ENCODE data around the gene PTPRD.

PTPRD gene

GRCh38 chr9:8877753-8878494, 1734.9 kb downstream of the PTPRD start:
- DNase-seq = no peak

GRCh38 chr9:8876303-8876702, 1736.5 kb downstream of the PTPRD start:
- DNase-seq = no peak

DNA sequence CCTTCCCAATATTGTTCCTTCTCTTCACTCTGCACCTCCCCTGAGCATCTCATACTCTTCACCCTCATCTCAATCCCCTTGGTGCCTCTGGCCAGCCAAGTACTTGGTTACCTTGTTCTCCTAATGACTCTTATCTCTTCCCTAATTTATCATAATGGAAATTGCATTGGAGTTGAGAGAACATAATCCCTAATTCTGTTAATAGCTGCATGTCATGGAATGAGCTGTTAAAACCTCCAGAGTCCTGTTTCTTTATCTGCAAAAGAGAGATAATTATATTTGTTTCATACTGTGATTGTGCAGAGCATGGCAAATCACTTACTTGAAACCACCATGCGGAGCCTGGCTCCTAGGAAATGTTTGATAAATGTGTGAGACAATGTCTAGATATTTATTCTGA, 1738.3 kb downstream of the PTPRD start:
- no peak for DNase-seq

DNA sequence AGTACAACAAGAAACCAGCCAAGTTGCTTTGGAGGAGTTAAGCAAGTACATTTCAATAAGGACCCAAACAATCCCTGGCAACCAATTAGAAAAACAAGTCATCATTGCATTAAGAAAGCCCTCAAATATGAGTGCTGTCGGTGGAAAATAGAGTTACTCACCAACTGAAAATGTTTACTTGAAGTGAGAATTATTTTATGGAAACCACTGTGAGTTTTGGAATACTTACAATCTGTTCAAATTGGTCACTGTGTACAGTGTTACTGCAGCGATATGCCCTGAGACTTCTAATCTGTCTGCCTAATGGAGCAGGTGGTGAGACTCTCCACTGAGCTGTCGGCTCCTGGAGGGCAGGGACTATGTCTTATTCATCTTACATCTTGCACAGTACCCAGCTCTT, 1740.0 kb downstream of the PTPRD start:
- no peak for DNase-seq

GRCh38 chr9:8871796-8872445, 1740.9 kb downstream of the PTPRD start:
- DNase-seq = no peak

GRCh38 chr9:8871396-8871795, 1741.4 kb downstream of the PTPRD start:
- no peak for DNase-seq

DNA sequence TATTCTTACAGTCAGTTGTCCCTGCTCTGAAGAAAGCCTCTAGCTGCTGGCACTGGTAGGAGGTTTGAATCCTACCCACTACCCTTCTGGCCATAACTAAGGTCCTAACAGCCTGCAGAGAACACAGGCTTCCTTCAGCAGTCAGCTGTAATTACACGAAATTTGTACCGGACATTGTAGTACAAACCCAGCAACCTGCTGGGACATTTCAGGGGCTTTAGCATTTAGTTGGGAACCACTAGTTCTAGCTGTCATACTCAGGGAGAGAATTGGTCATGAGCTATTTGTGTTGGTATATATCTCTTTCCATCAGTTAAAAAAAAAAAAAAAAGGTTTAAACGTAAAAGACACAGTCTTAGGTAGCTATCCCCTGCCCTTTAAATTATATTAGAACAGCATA, 1743.0 kb downstream of the PTPRD start:
- DNase-seq = no peak

GRCh38 chr9:8868632-8869031, 1744.2 kb downstream of the PTPRD start:
- no peak for DNase-seq

GRCh38 chr9:8867148-8867547, 1745.7 kb downstream of the PTPRD start:
- no peak for DNase-seq

- no peak for DNase-seq
Observed at GRCh38 chr9:8864545-8864896, 1748.3 kb downstream of the PTPRD start.

- DNase-seq = no peak
Observed at GRCh38 chr9:8863886-8864544, 1748.8 kb downstream of the PTPRD start.

DNA sequence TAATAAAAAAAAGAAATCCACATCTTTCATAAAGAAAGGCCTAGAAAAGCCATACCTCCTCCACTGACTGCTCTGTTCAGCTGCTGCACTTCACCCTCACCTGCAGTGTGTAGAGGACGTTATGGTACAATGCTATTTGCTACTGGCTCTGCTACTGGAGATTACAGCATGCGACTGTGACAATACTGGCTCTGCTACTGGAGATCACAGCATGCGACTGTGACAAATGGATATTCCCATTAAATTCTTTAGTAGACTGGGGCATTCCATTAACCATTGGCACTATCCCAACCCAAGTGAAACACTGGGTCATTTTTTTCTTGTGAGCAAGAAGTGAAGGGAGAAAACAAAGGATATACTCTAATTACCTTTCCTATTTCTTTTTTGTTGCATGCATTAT, 1749.7 kb downstream of the PTPRD start:
- no peak for DNase-seq

GRCh38 chr9:8860925-8861324, 1751.9 kb downstream of the PTPRD start:
- no peak for DNase-seq

DNA sequence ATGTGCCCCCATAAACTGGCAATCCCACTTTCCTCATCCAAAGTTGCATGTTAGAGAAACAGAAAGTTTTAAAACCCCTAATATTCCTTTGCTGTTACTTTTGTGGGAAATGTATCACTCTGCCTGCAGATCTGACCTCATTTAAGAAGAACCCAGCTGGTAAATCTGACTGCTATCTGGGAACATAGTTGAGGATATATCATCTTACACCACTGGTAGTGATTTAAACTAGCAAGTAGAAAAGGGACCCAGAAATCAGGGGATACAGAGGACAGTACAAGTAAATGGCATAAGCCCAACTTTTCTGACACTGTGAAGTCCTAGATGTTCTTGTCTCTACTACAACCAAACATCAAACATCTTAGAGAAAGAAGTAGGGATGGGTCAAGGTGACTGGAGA, 1752.7 kb downstream of the PTPRD start:
- no peak for DNase-seq

DNA sequence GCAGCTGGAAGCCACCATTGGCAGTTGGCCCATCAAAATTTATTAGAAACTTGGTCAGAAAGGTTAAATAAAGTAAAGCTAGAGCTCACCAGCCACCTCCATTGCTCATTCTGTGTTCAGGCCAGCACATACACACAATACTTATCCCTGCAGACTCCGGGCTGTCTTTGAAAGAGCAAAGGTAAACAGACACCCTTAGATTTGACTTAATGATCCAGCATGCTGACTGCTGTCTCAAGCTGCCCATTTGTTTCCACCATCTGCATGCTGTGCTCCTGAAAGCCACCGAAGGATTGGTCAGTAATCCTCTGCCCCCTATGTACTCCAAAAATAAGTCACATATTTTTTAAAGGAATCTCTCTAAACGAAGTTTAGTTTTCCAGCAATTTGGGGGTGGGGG, 1753.4 kb downstream of the PTPRD start:
- no peak for DNase-seq

- no peak for DNase-seq
Observed at GRCh38 chr9:8858596-8859161, 1754.1 kb downstream of the PTPRD start.

GRCh38 chr9:8857926-8858595, 1754.7 kb downstream of the PTPRD start:
- peak; percentile 3 for DNase-seq

GRCh38 chr9:8857068-8857925, 1755.5 kb downstream of the PTPRD start:
- DNase-seq = no peak

GRCh38 chr9:8856396-8857067, 1756.3 kb downstream of the PTPRD start:
- DNase-seq = no peak

DNA sequence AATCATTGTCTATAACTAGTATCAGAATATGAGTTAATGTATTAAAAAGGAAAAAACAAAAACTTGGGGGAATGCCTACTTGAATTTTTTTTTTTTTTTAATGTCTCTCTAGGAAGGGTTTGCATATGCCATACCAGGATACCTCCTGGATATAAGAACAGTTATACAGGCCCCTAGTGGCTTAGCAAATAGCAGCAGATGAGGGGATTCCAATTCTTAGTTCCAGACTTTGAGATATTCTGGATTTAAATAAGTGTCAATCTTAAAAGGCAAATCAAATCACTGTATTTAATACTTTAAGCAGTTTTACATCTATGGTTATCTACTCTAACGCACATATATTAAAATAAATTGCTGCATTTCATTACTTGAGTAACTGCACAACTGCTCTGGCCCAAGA, 1757.8 kb downstream of the PTPRD start:
- no peak for DNase-seq

GRCh38 chr9:8852301-8852864, 1760.4 kb downstream of the PTPRD start:
- DNase-seq = no peak
